ENCODE results near the gene SPZ1.

DNA sequence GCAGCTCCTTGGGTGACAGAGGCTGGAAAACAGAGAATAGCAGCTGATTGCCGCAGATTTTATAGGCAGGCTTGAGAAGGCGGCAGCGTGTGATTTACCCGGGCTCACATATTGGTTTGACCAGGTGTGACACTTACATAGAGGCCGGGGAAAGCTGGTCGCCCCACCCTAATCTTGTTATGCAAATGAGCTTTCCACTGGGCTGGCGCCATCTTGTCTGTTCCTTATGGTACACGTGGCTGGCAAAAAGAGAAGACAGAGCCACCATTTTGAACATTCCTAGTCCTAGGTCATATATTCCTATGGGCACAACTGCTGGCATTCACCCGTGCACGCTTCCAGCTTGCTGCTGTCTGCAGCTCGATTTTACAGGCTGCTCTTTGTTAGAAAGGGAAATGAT lies 11.3 kb upstream of the SPZ1 start:
- no peak for TF ChIP-seq CTCF (conservative IDR thresholded peaks at IDR 0.05)
- TF ChIP-seq ZFX (IDR thresholded peaks at IDR 0.05) = no peak
